ENCODE data around the gene PCSK5. TPM values are rescaled to one million over a fixed set of nuclear protein-coding genes. Genes with fewer than 3 reads are reported as not detected.

Gene PCSK5
- total RNA-seq, 1 experiment from 2014 or later, result 7.5 TPM

- no peaks in the 10 kb centered on the region for H3K9me3 Mint-ChIP-seq
- no peak overlapping the region for H2AFZ ChIP-seq (ENCODE audit: low read length)
- H3K27me3 Mint-ChIP-seq (ENCODE audit: low read depth), result no peaks in the 10 kb centered on the region
- peaks cover 38 to 45% of the 10 kb centered on the region in 2 experiments for H3K4me1 Mint-ChIP-seq
- H3K27ac ChIP-seq (ENCODE audit: insufficient read length, low read depth, low read length), result no peak overlapping the region
- no peak overlapping the region for H2BK12ac ChIP-seq (ENCODE audit: insufficient read length, low read depth, low read length)
- H3T11ph ChIP-seq (ENCODE audit: low read length), result no peak overlapping the region
- H3K23ac ChIP-seq (ENCODE audit: insufficient read length, low read depth, low read length), result no peak overlapping the region
- H3K79me2 ChIP-seq (ENCODE audit: insufficient read depth, low read length), result no peaks in the 10 kb centered on the region; the same call in 1 of the 2 replicates
- no CpG with 5 or more reads among the region's 5 CpGs for WGBS (ENCODE audit: extremely low coverage, insufficient read length, low lambda C conversion rate)
- no peak overlapping the region for H3K14ac ChIP-seq (ENCODE audit: insufficient read depth, low read length)
- TF ChIP-seq, protein P1, sequence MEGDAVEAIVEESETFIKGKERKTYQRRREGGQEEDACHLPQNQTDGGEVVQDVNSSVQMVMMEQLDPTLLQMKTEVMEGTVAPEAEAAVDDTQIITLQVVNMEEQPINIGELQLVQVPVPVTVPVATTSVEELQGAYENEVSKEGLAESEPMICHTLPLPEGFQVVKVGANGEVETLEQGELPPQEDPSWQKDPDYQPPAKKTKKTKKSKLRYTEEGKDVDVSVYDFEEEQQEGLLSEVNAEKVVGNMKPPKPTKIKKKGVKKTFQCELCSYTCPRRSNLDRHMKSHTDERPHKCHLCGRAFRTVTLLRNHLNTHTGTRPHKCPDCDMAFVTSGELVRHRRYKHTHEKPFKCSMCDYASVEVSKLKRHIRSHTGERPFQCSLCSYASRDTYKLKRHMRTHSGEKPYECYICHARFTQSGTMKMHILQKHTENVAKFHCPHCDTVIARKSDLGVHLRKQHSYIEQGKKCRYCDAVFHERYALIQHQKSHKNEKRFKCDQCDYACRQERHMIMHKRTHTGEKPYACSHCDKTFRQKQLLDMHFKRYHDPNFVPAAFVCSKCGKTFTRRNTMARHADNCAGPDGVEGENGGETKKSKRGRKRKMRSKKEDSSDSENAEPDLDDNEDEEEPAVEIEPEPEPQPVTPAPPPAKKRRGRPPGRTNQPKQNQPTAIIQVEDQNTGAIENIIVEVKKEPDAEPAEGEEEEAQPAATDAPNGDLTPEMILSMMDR (conservative IDR thresholded peaks at IDR 0.05), result no peak
- H3K56ac ChIP-seq (ENCODE audit: insufficient read length, low read depth, low read length), result no peak overlapping the region
- H2BK15ac ChIP-seq (ENCODE audit: low read depth, low read length), result no peak overlapping the region
- no peak overlapping the region for H4K91ac ChIP-seq (ENCODE audit: insufficient read length, low read depth, low read length)
- H3K9ac ChIP-seq (ENCODE audit: extremely low read depth, insufficient read length, low read length), result no peak overlapping the region
- no peak overlapping the region for H3K18ac ChIP-seq (ENCODE audit: insufficient read length, low read depth, low read length)
- H3K27me3 ChIP-seq (ENCODE audit: insufficient read depth, low read length), result no peaks in the 10 kb centered on the region
- no peaks in the 10 kb centered on the region for H3K23me2 ChIP-seq (ENCODE audit: insufficient read length, low read depth, low read length, poor library complexity, severe bottlenecking)
- no peak overlapping the region for H3K4ac ChIP-seq (ENCODE audit: low read depth, low read length)
- peak overlapping the region in 1 of 3 experiments; percentile 31; a peak in 2 of 7 replicates for H3K27ac Mint-ChIP-seq
- peaks cover 0 to 15% (median 7%) of the 10 kb centered on the region in 3 experiments; a peak in 4 of 7 replicates for H3K36me3 Mint-ChIP-seq (ENCODE audit: insufficient read depth in 1 of 3, low read depth in 3 of 3)
- H4K5ac ChIP-seq (ENCODE audit: insufficient read length, low read depth, low read length), result no peak overlapping the region
- peaks cover 2% of the 10 kb centered on the region; the same call in 1 of the 2 replicates for H3K4me1 ChIP-seq (ENCODE audit: insufficient read depth, low read length)
- H3K4me2 ChIP-seq (ENCODE audit: insufficient read depth, insufficient read length, low read length), result no peak overlapping the region
- H2BK20ac ChIP-seq (ENCODE audit: low read depth, low read length, poor library complexity, severe bottlenecking), result no peak overlapping the region
- H3K4me3 Mint-ChIP-seq, result no peak overlapping the region
- DNase-seq, result peak; percentile 45
- no peaks in the 10 kb centered on the region for H3K79me1 ChIP-seq (ENCODE audit: insufficient read depth, low read depth, low read length, poor library complexity, severe bottlenecking)
- no peak overlapping the region for H2AK5ac ChIP-seq (ENCODE audit: insufficient read length, low read length)
- H2BK120ac ChIP-seq (ENCODE audit: low read depth, low read length, poor library complexity, severe bottlenecking), result no peak overlapping the region
- H3K9me3 ChIP-seq (ENCODE audit: control insufficient read depth, low read depth, low read length), result no peaks in the 10 kb centered on the region
- H4K8ac ChIP-seq (replicated peaks; ENCODE audit: insufficient read length, low read depth, low read length), result no peak overlapping the region
- H4K20me1 ChIP-seq (ENCODE audit: control insufficient read depth, insufficient read depth, insufficient read length), result no peaks in the 10 kb centered on the region
- no peak overlapping the region for H2BK5ac ChIP-seq (ENCODE audit: insufficient read length, low read length)
Observed at GRCh38 chr9:76161106-76161505, 270.6 kb downstream of the PCSK5 start.

Measured in H9 (cell line).